IMR-90 (cell line): Measurements from ENCODE around the gene FXYD6.

Source experiments
- CEBPB ChIP-seq: IDR thresholded peaks from 2 replicates; pipeline ENCODE4 v1.6.1; 2012; ENCODE audit warnings: low read depth, low read length, improper control_type of control experiment
- ELK1 ChIP-seq: fragments of 150-350 bp; IDR thresholded peaks from 2 replicates; pipeline ENCODE4 v1.6.1; 2016; ENCODE audit warnings: low read depth, mild to moderate bottlenecking, low read length, moderate library complexity, borderline replicate concordance
- MAFK ChIP-seq: IDR thresholded peaks from 2 replicates; pipeline ENCODE4 v1.6.1; 2012; ENCODE audit warnings: low read depth, low read length, improper control_type of control experiment
- RAD21 ChIP-seq: IDR thresholded peaks from 2 replicates; pipeline ENCODE4 v1.6.1; 2012; ENCODE audit warnings: low read length, improper control_type of control experiment
- TF ChIP-seq, protein P1 (sequence below): conservative IDR thresholded peaks from 2 replicates; pipeline ENCODE4 v1.5.1; 2012; ENCODE audit warnings: mild to moderate bottlenecking, low read depth, low read length, improper control_type of control experiment
- TF ChIP-seq, protein P2 (sequence below): fragments of 150-350 bp; IDR thresholded peaks from 2 replicates; pipeline ENCODE4 v1.6.1; 2017; ENCODE audit warnings: mild to moderate bottlenecking, antibody characterized with exemption, low read length, low read depth

DNA sequence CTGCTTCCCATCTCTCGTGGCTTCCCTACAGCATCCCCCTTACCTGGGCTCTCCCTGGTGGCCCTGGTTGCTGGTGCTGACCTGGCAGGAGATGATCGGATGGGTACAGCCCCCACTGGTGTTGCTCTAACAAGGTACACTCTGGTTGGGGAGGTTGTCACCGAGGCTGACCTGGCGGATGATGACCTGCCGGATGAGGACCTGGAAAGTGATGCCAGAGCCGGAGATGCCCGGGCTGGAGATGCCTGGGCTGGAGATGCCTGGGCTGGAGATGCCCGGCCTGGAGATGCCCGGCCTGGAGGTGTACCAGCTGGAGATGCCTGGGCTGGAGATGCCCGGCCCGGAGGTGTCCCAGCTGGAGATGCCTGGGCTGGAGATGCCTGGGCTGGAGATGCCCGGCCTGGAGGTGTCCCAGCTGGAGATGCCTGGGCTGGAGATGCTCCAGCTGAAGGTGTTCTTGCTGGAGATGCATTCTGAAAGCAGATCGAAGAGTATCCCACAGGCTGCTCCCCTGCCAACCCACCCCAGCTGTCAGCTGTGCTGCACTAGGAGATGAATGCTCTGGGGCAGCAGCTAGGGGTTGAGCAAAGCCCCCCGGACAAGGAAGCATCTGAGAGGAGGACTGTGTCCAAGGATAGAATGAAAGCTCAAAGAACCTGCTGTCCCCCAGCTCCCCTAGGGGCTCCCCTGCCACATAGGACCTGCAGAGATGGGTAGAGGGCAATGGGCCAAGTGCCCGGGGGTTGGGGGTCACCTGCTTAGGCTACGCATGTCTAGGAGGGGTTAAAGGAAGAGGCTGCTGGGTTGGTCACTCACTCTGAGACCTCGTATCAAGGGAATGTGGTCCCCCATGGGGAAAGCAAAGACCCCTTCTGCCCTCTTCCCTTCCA lies 42.2 kb upstream of the FXYD6 start:
- TF ChIP-seq CEBPB (no peak), RAD21 (no peak), MAFK (no peak), ELK1 (no peak)
- TF ChIP-seq, protein P1, sequence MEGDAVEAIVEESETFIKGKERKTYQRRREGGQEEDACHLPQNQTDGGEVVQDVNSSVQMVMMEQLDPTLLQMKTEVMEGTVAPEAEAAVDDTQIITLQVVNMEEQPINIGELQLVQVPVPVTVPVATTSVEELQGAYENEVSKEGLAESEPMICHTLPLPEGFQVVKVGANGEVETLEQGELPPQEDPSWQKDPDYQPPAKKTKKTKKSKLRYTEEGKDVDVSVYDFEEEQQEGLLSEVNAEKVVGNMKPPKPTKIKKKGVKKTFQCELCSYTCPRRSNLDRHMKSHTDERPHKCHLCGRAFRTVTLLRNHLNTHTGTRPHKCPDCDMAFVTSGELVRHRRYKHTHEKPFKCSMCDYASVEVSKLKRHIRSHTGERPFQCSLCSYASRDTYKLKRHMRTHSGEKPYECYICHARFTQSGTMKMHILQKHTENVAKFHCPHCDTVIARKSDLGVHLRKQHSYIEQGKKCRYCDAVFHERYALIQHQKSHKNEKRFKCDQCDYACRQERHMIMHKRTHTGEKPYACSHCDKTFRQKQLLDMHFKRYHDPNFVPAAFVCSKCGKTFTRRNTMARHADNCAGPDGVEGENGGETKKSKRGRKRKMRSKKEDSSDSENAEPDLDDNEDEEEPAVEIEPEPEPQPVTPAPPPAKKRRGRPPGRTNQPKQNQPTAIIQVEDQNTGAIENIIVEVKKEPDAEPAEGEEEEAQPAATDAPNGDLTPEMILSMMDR: no peak
- TF ChIP-seq, protein P2, sequence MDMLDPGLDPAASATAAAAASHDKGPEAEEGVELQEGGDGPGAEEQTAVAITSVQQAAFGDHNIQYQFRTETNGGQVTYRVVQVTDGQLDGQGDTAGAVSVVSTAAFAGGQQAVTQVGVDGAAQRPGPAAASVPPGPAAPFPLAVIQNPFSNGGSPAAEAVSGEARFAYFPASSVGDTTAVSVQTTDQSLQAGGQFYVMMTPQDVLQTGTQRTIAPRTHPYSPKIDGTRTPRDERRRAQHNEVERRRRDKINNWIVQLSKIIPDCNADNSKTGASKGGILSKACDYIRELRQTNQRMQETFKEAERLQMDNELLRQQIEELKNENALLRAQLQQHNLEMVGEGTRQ: no peak
